KMS-11 (cell line): ENCODE results near the gene SPATA33.

Experiments used
- H2AFZ ChIP-seq: fragments of 200-600 bp; sonication (generic); 2 replicates; pipeline ENCODE4 v1.6.1; 2016; ENCODE audit warnings: antibody characterized with exemption, mixed run types, low read depth
- H3K27ac ChIP-seq: fragments of 200-600 bp; sonication (generic); 2 replicates; pipeline ENCODE4 v1.6.1; 2016; ENCODE audit warnings: mild to moderate bottlenecking, mixed run types
- H3K27me3 ChIP-seq: fragments of 200-600 bp; sonication (generic); 2 replicates; pipeline ENCODE4 v1.6.1; 2017; ENCODE audit warnings: mild to moderate bottlenecking, low read depth, mixed run types, moderate library complexity; ENCODE audit not compliant: insufficient read depth
- H3K36me3 ChIP-seq: fragments of 200-600 bp; sonication (generic); 2 replicates; pipeline ENCODE4 v1.6.1; 2017; ENCODE audit warnings: mild to moderate bottlenecking, mixed run types; ENCODE audit not compliant: insufficient read depth
- H3K4me1 ChIP-seq: fragments of 200-600 bp; sonication (generic); 2 replicates; pipeline ENCODE4 v1.6.1; 2016; ENCODE audit warnings: mild to moderate bottlenecking, low read depth, mixed run types; ENCODE audit not compliant: poor library complexity, severe bottlenecking
- H3K4me2 ChIP-seq: fragments of 200-600 bp; sonication (generic); 2 replicates; pipeline ENCODE4 v1.7.0; 2016; ENCODE audit warnings: mild to moderate bottlenecking, mixed run types
- H3K4me3 ChIP-seq: fragments of 200-600 bp; sonication (generic); IDR thresholded peaks from 2 replicates; pipeline ENCODE4 v1.6.1; 2017; ENCODE audit warnings: low read depth, low read length, mixed read lengths; ENCODE audit not compliant: insufficient read depth
- H3K79me2 ChIP-seq: fragments of 200-600 bp; sonication (generic); 2 replicates; pipeline ENCODE4 v1.6.1; 2016; ENCODE audit warnings: low read depth, mixed run types; ENCODE audit not compliant: insufficient read depth
- H3K9ac ChIP-seq: fragments of 200-600 bp; sonication (generic); 2 replicates; pipeline ENCODE4 v1.6.1; 2016; ENCODE audit warnings: mild to moderate bottlenecking, mixed run types
- H4K20me1 ChIP-seq: fragments of 200-600 bp; sonication (generic); 2 replicates; pipeline ENCODE4 v1.6.1; 2016; ENCODE audit warnings: mild to moderate bottlenecking, mixed run types; ENCODE audit not compliant: insufficient read depth
- CTCF ChIP-seq: fragments of 200-600 bp; sonication (generic); conservative IDR thresholded peaks from 2 replicates; pipeline ENCODE4 v1.6.1; 2017; ENCODE audit warnings: low read depth, mild to moderate bottlenecking, antibody characterized with exemption, low read length, moderate library complexity, mixed read lengths

Gene SPATA33

GRCh38 chr16:89646270-89646669 lies 11.4 kb upstream of the SPATA33 start:
- Histone ChIP-seq H3K27me3 (0 out of 2 replicates have a peak, but pooled peaks cover 3% of the 10 kb centered on the region), H3K4me3 (no peak overlapping the region), H4K20me1 (no peaks in the 10 kb centered on the region), H3K27ac (no peak overlapping the region), H3K9ac (no peak overlapping the region), H3K4me1 (peaks cover 14% of the 10 kb centered on the region), H3K36me3 (no peaks in the 10 kb centered on the region), H3K4me2 (no peak overlapping the region), H2AFZ (no peak overlapping the region), H3K79me2 (no peaks in the 10 kb centered on the region)
- no peak for TF ChIP-seq CTCF

- no peak overlapping the region for H3K9ac ChIP-seq
- TF ChIP-seq CTCF = no peak
- H3K4me3 ChIP-seq = no peak overlapping the region
- H3K36me3 ChIP-seq = no peaks in the 10 kb centered on the region
- no peak overlapping the region for H3K27ac ChIP-seq
- H3K4me2 ChIP-seq = no peak overlapping the region
- peaks cover 8% of the 10 kb centered on the region for H3K4me1 ChIP-seq
- H4K20me1 ChIP-seq = no peaks in the 10 kb centered on the region
- no peak overlapping the region for H2AFZ ChIP-seq
- no peaks in the 10 kb centered on the region for H3K79me2 ChIP-seq
- no peaks in the 10 kb centered on the region for H3K27me3 ChIP-seq
Observed at GRCh38 chr16:89646906-89647305, 10.7 kb upstream of the SPATA33 start.

- Histone ChIP-seq H3K79me2 (peaks cover 25% of the 10 kb centered on the region), H3K4me3 (no peak overlapping the region), H3K4me2 (no peak overlapping the region), H3K36me3 (no peaks in the 10 kb centered on the region), H3K9ac (no peak overlapping the region), H2AFZ (no peak overlapping the region), H3K27ac (no peak overlapping the region), H4K20me1 (no peaks in the 10 kb centered on the region), H3K27me3 (no peaks in the 10 kb centered on the region), H3K4me1 (peaks cover 6% of the 10 kb centered on the region)
- TF ChIP-seq CTCF = no peak
Observed at GRCh38 chr16:89651584-89651983, 6.1 kb upstream of the SPATA33 start.

- H3K9ac ChIP-seq = no peak overlapping the region
- H3K79me2 ChIP-seq = peaks cover 39% of the 10 kb centered on the region
- no peaks in the 10 kb centered on the region for H4K20me1 ChIP-seq
- H3K36me3 ChIP-seq = no peaks in the 10 kb centered on the region
- H3K4me2 ChIP-seq = no peak overlapping the region
- H3K4me3 ChIP-seq = no peak overlapping the region
- no peaks in the 10 kb centered on the region for H3K27me3 ChIP-seq
- H3K4me1 ChIP-seq = peaks cover 12% of the 10 kb centered on the region
- TF ChIP-seq CTCF = no peak
- H2AFZ ChIP-seq = no peak overlapping the region
- H3K27ac ChIP-seq = no peak overlapping the region
Observed at GRCh38 chr16:89653656-89654295, 3.9 kb upstream of the SPATA33 start.
